ENCODE results near the gene COX7A2L.
"Not testable (repeated sequence)": the region's sequence is repeated elsewhere in the genome, so short reads cannot be mapped to it uniquely, and the experiment has no call there.

COX7A2L gene

DNA sequence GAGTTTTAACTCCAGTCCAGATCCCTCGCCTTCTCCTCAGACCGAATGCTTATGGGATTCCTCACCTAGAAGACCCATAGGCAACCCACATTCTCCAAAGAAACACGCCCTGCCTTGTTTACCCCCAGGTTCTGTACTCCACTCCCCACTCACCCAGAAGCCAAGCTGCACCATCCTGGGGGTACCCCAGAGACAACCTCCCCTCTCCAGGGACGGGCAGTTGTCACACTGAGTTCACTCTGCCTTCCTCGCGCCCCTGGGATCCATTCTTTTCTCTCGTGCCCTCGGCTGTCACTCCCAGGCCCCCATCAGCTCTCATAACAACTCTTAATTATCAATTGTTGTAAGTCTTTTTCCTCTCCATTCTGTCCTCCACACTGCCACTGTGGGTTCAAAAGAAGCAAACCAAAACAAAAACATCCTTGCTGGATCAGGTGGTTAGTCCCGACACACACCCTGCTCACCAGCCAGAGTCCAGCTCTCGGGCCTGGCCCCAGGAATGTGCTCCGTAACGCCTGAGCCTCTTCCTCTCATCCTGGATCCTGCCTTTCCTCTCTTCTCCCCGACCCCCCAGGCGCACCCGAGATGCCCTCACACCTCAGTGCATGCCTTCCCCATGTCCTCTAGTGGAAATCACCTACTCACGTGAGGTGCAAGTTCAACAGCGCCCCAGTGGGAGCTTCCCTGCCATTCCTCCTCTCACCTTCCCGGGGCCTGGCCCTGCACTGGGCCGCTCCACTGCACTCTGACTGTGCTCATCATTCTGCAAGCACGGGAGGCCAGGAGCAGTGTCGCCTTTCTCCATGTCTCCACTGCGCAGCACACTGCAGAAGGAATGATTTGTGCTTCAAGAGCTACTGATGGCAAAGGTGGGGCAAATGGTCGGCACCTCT, 20.7 kb downstream of the COX7A2L start:
- no peak for DNase-seq (ENCODE audit: low read depth in 3 of 3, low spot score in 1 of 3)

DNA sequence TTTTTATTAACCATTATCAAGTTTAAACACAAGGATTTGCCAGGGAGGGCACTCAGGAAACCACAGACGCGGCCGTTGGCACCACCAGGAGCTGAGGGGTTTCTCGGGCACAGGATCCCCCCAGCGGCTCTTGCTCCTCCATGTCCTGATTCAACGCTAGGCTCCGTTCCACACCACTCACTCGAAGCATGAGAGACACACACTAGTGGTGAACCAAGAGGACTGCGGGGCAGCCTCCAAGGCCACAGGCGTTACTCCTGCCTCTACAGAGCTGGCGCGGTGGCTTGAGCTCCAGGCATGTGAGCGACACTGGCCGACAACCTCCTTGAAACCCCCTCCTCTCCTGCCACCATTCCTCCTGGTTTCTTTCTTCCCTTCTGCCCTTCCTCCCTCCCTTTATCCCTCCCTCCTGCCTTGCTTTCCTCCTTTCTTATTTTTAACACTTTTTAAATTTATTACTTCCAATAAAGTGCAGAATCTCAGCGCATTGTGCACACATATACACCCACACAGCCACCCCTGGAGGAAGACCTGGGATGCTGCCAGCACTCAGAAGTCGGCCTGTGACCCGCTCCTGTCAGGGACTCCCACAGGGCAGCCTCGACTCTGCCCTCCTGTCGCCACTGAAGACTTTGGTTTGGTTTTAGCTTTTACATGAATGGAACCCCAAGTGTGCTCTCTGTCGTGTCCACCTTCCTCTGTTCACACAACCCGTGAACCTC, 21.7 kb downstream of the COX7A2L start:
- DNase-seq (ENCODE audit: low read depth in 3 of 3, low spot score in 1 of 3) = no peak

DNA sequence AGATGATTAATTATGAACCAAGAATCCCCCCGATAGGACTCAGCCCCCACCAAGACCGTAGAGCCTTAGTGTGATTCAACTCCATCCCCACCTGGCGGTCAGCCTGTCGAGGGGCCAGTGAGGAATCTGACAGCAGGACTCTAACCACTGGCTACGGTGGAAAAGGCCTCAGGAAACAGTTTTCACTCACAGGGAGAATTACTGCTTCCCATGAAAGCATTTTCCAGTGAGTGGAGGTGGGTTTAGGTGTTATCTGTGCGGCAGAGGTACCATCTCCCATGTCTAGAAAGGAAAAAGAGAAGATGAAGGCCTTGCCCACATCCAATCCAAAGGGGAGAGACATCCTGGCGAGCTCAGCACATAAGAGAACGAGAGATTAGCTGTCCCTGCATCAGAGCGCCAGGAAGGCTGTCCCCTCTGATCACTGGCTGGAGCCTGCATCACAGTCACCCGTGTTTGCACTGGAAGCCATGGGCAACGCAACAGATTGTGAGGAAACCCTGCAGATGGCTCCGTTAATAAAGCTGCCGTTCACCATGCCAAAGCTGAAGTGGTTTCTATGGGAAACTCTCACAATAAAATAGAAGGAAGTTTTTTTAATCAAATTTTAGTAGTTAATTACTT, 22.3 kb downstream of the COX7A2L start:
- no peak for DNase-seq (ENCODE audit: low read depth in 3 of 3, low spot score in 1 of 3)

DNA sequence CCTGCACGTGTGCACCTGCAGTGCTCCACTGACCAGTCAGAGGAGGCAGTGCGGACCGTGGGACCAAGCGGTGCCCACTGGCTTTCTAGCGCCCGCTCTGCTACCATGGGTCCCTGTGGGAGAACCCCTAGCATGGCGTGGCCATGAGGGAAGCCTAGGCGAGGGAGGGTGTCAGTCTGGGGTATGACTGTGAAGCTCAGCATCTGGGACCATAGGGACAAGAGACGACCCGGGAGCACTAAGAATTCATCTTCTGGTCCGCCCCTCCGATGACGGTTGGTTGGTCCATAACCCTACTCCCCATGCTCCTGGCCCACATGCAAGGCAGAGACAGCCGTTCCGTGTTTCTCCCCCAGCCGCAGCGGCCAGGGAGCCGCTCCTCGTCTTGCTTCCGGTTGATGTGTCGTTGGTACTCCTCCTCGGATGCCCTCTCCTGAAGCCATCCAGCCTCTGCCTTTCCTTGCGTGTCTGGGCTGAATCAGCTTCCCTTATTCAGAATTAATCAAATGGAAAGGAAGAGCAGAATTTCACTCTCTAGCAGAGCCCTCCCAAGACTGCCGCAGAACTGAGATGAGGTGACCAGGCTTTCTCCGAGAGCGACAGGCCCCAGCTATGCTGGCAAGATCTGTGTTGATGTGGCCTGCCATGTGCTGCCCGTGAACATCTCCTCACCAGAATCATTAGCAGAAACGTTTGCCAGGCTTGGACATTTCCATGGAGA, 23.0 kb downstream of the COX7A2L start:
- no peak for DNase-seq (ENCODE audit: low read depth in 3 of 3, low spot score in 1 of 3)

DNA sequence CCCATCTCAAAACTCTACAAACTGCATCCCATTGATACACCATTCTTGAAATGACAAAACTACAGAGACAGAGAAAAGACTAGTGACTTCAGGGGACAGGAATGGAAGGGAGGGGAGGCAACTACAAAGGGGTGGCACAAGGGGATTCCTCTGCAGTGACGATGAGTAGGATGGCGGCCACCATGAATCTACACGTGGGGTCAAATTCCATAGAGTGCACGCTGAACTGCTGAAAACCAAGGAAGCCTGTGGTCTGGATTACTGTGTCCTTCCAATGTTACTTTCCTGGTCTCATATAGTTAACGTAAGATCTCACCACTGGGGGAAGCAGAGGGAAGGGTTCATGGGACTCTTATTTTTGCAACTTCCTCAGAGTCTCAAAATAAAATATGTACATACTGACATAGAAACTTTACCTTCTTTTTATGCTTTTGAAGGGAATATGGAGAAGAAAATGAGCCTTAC, 23.6 kb downstream of the COX7A2L start:
- DNase-seq (ENCODE audit: low read depth in 3 of 3, low spot score in 1 of 3) = no peak

DNA sequence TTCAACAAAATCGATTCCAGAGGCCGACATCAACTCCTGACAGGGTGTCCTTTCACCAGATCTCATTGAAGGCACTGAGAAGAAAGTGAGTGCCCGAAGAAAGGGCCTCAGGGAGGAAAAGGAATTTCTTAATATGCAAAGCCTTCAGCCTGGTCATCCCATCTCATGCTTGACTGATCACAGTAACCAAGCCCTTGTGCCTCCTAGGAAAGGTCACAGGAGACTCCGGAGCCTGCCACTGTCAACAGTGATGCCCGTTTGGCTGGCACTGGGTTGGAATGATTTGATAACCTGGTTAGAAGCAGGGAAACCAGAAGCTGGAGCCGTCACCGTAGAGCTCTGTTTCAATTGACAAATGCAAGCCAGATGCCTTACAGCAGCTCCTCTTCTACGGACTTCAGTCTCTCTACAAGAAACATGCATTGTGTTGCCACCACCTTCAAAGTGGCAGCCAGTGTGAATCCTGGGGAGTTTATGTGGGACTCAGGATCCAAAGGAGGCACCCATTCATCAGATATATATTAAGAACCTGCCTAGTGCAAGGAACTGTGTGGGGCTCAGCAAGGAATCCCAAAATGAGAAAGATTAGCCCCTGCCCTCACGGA, 24.6 kb downstream of the COX7A2L start:
- no peak for DNase-seq (ENCODE audit: low read depth in 3 of 3, low spot score in 1 of 3)

DNA sequence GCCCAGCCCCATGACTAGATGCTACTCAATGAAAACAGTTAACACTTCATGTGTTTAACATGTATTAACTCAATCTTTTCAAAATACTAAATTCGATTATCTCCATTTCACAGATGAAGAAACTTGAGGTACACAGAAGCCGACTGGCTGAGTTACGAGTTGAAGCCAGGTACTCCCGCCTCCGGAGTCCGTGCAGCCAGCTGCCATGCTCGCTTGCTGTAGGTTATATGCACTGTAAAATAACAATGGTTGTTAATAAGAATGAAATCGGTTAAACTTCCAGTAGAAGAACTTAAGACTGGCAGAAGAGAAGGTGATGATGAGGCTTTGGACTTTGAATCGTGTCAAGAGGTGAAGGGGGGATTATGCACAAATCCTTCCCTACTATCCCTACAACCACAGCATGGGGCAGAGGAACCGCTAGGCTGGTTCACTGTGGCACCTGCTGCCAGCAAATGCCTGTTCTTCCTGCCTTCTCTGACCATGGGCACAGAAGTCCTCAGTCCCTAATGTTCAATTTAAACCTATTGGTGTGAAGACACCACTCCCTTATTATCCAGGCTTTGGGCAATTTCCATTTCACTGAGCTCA, 25.4 kb downstream of the COX7A2L start:
- DNase-seq (ENCODE audit: low read depth in 3 of 3, low spot score in 1 of 3) = no peak

DNA sequence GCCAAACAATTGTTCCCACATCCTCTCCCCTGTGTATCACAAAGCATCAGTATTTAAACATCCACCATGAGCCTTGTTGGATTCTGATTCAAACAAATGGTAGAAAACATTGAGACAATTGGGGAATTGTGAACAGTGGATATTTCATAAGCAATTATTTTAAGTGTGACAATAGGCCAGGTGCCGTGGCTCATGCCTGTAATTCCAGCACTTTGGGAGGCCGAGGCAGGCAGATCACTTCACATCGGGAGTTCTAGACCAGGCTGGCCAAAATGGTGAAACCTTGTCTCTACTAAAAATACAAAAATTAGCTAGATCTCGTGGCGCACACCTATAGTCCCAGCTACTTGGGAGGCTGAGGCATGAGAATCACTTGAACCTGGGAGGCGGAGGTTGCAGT, 26.2 kb downstream of the COX7A2L start:
- DNase-seq (ENCODE audit: low read depth in 3 of 3, low spot score in 1 of 3) = not testable (repeated sequence)

DNA sequence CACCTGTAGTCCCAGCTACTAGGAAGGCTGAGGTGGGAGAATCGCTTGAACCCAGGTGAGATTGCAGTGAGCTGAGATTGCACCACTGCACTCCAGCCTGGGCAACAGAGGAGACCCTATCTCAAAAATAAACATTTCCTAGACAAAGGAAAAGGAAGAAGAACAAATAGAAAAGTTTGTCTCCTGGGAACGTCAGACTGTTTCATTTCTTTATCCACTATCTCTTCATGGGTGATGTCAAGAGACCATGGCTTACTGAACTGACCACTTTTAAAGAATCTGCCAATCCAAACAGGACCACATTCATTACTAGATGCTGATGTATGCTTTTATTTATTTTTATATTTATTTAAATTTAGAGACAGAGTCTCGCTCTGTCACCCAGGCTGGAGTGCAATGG, 26.8 kb downstream of the COX7A2L start:
- no peak for DNase-seq (ENCODE audit: low read depth in 3 of 3, low spot score in 1 of 3)

DNA sequence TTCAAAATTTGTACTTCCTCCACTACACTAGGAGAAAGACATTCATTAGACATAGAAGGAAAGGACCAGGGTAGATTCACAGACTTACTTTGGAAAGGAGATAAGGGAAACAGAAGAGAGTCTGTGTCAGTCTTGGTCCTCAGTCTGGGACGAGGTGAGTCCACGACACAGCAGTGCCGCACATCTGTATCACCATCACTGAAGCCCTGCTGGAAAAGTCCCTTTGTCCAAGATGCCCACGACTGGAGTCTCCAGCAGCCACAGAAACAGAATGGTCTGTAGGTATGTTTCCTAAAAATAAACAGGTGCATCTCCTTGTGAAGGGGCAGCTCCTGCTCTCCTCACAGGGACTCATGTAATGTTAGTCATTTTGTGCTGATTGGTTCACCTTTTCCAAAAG, 27.4 kb downstream of the COX7A2L start:
- DNase-seq (ENCODE audit: low read depth in 3 of 3, low spot score in 1 of 3) = no peak

DNA sequence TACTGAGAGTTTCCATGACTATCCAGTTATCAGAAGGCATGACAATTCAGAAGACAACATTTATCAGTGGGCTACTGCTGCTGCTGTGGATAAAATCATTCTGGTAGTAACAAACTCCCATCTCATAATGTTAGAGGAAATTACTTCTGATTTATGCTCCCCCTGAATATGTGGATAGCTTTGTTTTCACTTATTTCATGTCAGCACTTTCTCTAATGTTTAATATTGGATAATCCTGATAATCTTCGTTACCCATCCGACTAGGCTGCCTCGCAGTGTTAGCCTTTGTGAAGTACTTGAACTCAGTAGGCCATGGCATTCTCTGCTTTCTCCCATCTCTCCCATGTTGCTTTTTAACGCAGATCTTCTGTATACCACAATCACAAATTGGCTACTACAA, 28.4 kb downstream of the COX7A2L start:
- DNase-seq (ENCODE audit: low read depth in 3 of 3, low spot score in 1 of 3) = no peak

DNA sequence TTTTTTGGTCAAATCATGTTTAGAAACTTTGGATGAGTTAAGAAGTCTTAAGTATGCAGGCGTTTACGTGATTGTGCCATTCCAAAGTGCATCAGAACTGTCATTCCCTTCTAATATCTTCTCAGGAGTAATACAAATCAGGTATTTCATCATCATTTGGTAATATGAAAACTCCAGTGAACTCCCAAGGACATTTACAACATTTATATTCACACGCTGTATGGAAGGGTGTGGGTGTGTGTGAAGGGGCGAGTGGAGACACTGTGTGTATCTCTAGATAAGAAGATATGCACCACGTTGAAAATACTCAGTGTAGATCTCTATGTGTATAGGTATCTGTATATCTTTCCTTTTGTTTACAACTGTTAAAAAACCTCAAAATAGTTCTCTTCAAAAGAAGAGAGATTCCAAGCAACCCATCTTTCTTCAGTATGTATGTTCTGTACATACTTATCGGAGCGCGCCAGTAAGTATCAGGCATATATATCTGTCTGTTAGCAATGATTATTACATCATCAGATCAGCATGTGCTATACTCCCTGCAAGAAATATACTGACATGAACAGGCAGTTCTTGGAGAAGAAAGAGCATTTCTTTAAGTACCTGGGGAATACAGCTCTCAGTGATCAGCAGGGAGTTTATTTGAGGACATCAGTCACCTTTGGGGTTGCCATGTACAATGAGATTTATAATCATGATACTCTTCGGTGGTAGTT, 29.3 kb downstream of the COX7A2L start:
- DNase-seq (ENCODE audit: low read depth in 3 of 3, low spot score in 1 of 3) = no peak

DNA sequence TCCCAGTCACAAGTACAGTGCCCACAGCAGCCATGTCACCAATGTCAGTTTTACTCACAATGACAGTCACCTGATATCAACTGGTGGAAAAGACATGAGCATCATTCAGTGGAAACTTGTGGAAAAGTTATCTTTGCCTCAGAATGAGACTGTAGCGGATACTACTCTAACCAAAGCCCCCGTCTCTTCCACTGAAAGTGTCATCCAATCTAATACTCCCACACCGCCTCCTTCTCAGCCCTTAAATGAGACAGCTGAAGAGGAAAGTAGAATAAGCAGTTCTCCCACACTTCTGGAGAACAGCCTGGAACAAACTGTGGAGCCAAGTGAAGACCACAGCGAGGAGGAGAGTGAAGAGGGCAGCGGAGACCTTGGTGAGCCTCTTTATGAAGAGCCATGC, 31.3 kb downstream of the COX7A2L start:
- DNase-seq (ENCODE audit: low read depth in 3 of 3, low spot score in 1 of 3) = no peak

DNA sequence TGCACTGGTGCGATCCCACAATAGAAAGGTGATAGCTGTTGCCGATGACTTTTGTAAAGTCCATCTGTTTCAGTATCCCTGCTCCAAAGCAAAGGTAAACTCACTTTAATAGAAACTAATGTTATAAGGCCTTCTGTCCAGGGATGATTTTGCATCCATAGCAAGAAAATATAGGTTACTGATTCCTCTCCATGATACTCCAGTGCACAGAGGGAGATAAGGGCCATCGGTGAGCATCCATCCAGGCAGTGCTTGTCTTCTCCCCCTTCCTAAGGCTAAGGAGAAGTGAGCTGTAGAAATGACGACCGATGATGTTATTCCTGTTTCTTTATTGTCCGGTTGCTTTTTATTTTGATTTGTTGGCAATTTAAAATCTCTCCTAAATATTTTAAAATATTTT, 32.1 kb downstream of the COX7A2L start:
- no peak for DNase-seq (ENCODE audit: low read depth in 3 of 3, low spot score in 1 of 3)

DNA sequence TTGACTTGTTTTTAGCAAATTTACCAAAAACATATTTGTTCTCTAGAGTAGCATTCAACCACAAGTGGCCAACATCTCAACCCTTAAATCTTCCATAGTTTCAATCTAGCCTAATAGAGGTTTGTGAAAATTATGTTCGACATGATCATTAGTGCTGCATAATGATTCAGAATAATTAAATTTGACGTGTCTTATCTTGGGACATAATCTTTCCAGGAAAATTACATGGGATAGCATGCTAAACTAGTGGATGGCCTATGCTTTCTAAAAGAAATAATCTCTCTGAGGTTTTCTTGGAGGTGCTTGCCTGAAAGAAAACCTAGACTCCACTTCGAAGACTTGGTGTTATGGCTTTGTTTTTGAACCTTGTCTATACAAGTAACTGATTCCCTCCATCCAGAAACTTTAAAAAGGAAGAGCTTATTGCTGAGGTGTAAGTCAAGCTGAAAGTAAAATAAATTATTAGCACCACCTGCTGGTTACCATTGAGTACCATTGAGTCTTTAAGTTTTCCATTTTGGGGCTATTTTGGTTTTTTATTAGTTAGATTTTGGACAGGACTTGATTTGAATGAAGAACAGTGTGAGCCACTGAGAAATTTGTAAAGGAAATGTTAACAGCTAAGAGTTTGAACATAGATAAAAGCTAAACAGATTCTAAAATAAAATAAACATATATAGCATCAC, 32.7 kb downstream of the COX7A2L start:
- DNase-seq (ENCODE audit: low read depth in 3 of 3, low spot score in 1 of 3) = no peak

DNA sequence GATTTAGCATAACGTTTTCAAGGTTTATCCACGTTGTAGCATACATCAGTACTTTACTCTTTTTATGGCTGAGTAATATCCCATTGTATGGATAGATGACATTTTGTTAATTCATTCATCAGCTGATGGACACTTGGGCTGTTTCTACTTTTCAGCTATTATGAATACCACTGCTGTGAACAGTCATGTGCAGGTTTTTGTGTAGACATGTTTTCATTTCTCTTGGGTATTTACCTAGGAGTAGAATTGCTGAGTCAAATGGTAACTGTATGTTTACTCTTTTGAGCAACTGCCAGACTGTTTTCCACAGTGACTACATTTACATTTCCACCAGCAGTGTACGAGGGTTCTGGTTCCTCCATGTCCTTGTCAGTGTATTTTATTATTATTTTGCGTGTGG, 33.9 kb downstream of the COX7A2L start:
- DNase-seq (ENCODE audit: low read depth in 3 of 3, low spot score in 1 of 3) = no peak

DNA sequence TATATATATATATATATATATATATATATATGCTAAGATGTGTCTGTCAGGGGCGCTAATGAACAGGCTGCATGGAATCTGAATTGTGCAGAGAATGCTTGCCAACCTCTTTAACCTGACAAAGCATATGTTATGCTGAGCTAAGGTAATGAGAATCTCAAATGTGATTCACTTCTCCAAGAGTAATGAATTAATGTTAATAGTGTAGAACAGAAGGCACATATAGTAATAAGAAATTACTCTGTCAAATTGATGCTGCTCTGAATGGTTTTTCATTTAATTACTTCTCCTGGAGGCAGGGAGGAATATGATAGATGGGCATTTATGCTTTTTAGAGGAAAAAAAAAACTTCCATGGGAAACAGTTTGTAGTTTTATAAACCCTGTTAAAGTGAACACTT, 35.4 kb downstream of the COX7A2L start:
- DNase-seq (ENCODE audit: low read depth in 3 of 3, low spot score in 1 of 3) = no peak

DNA sequence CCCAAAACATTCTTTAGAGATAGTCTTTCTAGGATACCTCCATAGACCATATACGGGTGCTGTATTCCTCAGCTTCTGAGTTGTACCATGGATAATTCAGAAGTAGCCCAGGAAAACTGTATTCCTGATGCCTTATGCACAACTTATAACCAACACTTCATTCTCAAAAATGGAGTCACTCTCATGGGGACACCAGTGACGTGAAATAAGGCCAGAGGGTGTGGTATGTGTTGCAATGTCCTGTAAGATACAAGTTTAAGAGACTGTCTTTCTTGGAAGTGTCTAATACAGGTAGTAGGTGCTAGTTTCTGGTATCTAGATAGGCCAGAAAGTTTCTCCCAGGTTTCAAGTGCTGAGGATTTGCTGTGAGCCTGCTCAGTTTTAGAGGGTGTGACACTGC, 36.1 kb downstream of the COX7A2L start:
- no peak for DNase-seq (ENCODE audit: low read depth in 3 of 3, low spot score in 1 of 3)

DNA sequence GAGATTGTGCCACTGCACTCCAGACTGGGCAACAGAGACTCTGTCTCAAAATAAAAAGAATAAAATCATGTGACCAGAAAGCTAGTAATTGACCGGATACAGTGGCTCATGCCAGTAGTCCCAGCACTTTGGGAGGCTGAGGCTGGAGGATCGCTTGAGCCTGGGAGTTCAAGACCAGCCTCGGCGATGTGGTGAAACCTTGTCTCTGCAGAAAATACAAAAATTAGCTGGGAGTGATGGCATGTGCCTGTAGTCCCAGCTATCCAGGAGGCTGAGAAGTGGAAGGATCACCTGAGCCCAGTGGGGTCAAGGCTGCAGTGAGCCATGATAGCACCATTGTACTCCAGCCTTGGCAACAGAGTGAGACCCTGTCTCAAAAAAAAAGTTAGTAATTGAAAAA, 36.8 kb downstream of the COX7A2L start:
- DNase-seq (ENCODE audit: low read depth in 3 of 3, low spot score in 1 of 3) = no peak

Data from stimulated activated CD4-positive, alpha-beta T cell treated with anti-CD3 and anti-CD28 coated beads, TNF-alpha, amount 100 ng/mL, for 1 hour (primary cell).